NCI-H2107 (cell line): ENCODE results near the gene PEX13.

Experiments
- DNase-seq: peaks from one replicate; lab custom pipeline; 2025; lab: John Stamatoyannopoulos, UW

Gene PEX13

GRCh38 chr2:61074100-61074499 lies 56.6 kb downstream of the PEX13 start:
- no peak for DNase-seq

DNA sequence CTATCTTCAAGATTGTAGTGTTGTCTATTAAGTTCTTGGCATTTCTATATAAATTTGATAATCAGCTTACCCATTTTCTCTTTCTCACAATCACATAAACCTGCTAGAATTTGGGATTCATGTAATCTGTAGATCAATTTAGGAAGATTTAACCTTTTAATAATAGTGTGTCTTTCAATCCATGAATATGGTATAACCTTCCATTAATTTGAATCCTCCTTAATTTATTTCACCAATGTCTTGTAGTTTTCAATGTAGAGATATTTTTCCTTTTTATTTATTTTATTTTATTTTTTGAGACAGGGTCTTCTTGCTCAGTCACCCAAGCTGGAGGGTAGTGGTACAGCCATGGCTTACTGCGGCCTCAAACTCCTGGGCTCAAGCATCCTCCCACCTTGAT lies 68.4 kb downstream of the PEX13 start:
- DNase-seq = no peak

DNA sequence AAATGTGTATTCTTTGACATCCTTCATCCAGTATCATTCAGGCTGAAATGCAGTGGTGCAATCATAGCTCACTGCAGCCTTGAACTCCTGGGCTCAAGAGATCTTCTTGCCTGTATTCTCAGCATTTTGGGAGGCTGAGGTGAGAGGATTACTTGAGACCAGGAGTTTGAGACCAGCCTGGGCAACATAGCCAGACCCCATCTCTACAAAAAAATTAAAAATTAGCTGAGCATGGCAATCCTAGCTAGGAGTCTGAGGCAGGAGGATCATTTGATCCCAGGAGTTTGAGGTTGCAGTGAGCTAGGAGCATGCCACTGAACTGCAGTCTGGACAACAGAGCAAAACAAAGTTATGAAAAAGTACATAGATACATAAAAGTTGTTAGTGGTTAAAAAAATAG lies 72.3 kb downstream of the PEX13 start:
- DNase-seq = no peak

DNA sequence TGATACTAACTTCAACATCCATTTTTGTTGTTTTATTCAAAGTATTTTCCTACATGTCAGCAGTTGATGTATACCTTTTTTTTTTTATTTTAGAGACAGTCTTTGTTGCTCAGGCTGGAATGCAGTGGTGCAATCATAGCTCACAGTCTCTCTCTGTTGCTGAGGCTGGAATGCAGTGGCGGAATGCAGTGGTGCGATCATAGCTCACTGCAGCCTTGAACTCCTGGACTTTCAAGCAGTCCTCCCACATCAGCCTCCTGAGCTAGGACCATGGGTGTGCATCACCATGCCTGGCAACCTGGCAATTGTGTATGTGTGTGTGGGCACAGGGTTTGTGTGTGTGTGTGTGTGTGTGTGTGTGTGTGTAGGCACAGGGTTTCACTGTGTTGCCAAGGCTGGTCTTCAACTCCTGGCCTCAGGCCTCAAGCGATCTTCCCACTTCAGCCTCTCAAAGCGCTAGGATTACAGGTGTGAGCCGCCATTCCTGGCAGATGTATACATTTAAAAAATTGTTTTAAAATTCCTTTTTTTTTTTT lies 72.9 kb downstream of the PEX13 start:
- DNase-seq = no peak

- no peak for DNase-seq
Measured at GRCh38 chr2:61091485-61091884, 74.0 kb downstream of the PEX13 start.

DNA sequence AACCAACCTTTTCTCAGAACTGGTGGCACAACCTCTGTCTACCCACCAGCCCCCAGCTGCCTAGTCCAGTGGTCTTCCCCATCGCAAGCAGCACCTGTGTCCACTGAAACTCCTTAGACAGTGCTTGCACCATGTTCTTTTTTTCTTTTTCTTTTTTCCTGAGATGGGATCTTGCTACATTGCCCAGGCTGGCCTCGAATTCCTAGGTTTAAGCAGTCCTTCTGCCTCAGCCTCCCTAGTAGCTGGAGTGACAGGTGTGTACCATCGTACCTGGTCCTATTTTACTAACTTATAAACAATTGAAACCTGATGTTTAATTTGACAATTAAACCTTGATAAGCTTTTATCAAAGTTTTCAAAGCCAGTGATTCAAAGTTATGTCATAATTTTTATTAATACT lies 78.9 kb downstream of the PEX13 start:
- no peak for DNase-seq

DNA sequence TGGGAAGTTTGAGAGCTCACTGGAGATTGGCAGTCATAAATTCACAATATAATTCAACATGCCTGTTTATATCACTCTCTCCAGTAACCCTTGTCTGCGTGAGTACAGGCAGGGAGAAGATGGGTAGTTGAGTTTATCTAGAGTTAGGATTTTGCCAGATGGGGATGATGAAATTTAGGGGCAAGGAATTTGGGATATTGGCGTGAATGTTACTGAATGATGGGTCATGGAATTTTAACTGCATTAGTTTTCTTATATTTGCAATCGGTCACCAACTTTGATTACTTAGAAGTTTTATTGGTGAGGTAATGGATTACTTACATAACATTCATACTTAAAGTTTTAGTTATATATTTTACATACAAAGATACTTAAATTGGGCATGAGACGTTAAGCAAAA lies 83.3 kb downstream of the PEX13 start:
- no peak for DNase-seq
